Smooth muscle cell (in vitro differentiated cells): Measurements from ENCODE around the gene GRIN3B. TPM values are rescaled to one million over a fixed set of nuclear protein-coding genes. Genes with fewer than 3 reads are reported as not detected.
A peak's percentile ranks its signal among the peaks of the same experiment; 100 is the strongest.
"Not testable (repeated sequence)": the region's sequence is repeated elsewhere in the genome, so short reads cannot be mapped to it uniquely, and the experiment has no call there.

ENCODE experiments used
- DNase-seq: peaks from one replicate; lab custom pipeline; 2025; ENCODE audit not compliant: unreplicated experiment; lab: John Stamatoyannopoulos, UW
- H2AFZ ChIP-seq: fragments of 200-600 bp; sonication (generic); 2 replicates; pipeline ENCODE4 v1.6.0; 2016; ENCODE audit warnings: antibody characterized with exemption, low read depth, mild to moderate bottlenecking
- H3F3A ChIP-seq: fragments of 200-600 bp; sonication (generic); 2 replicates; pipeline ENCODE4 v1.6.0; 2017; ENCODE audit warnings: antibody characterized with exemption, low read depth
- H3K27ac ChIP-seq: fragments of 200-600 bp; sonication (generic); 2 replicates; pipeline ENCODE4 v1.5.1; 2016; ENCODE audit warnings: low read depth, mild to moderate bottlenecking
- H3K27me3 ChIP-seq: fragments of 200-600 bp; sonication (generic); 2 replicates; pipeline ENCODE4 v1.6.1; 2016; ENCODE audit warnings: low read depth, mild to moderate bottlenecking
- H3K36me3 ChIP-seq: fragments of 200-600 bp; sonication (generic); 2 replicates; pipeline ENCODE4 v1.5.1; 2016; ENCODE audit warnings: low read depth
- H3K4me1 ChIP-seq: fragments of 200-600 bp; sonication (generic); 2 replicates; pipeline ENCODE4 v1.5.1; 2016; ENCODE audit warnings: low read depth
- H3K4me2 ChIP-seq: fragments of 200-600 bp; sonication (generic); 2 replicates; pipeline ENCODE4 v1.6.0; 2016; ENCODE audit warnings: mild to moderate bottlenecking
- H3K4me3 ChIP-seq: fragments of 200-600 bp; sonication (generic); 2 replicates; pipeline ENCODE4 v1.5.1; 2016; ENCODE audit warnings: mild to moderate bottlenecking
- H3K79me2 ChIP-seq: fragments of 200-600 bp; sonication (generic); 2 replicates; pipeline ENCODE4 v1.6.0; 2016; ENCODE audit warnings: low read depth, mild to moderate bottlenecking
- H3K9ac ChIP-seq: fragments of 200-600 bp; sonication (generic); 2 replicates; pipeline ENCODE4 v1.6.0; 2016; ENCODE audit warnings: low read depth
- H3K9me3 ChIP-seq: fragments of 200-600 bp; sonication (generic); replicated peaks from 2 replicates; pipeline ENCODE4 v1.5.1; 2016; ENCODE audit warnings: low read depth
- H4K20me1 ChIP-seq: fragments of 200-600 bp; sonication (generic); 2 replicates; pipeline ENCODE4 v1.6.0; 2016; ENCODE audit warnings: low read depth
- CTCF ChIP-seq: fragments of 200-600 bp; sonication (generic); IDR thresholded peaks from 2 replicates; pipeline ENCODE4 v1.5.1; 2017; ENCODE audit warnings: borderline replicate concordance, mild to moderate bottlenecking, antibody characterized with exemption; ENCODE audit not compliant: insufficient read depth, poor library complexity, severe bottlenecking
- WGBS: methylation state at CpG from one replicate; pipeline ENCODE4 v1.1.7; 2016; ENCODE audit warnings: low lambda C conversion rate; 5-methylcytosine and 5-hydroxymethylcytosine counted together
- polyA plus RNA-seq: library from polyadenylated mRNA; unstranded; fragments of >200 nt; fragmentation: Nextera tagmentation; extraction: Ambion mirVana; gene quantifications from 2 replicates; pipeline ENCODE4 v1.2.1, GENCODE V29; 2016
- total RNA-seq: library from RNA; depleted of rRNA; stranded (reverse); fragments of >200 nt; gene quantifications from 2 replicates; pipeline ENCODE4 v1.2.3, GENCODE V29; 2014

The GRIN3B gene
- total and polyA plus RNA-seq, 2 experiments from 2014 or later = 1.2 to 12.6 TPM

GRCh38 chr19:955803-956765 is 44.1 kb upstream of the GRIN3B start:
- Histone ChIP-seq H3K4me1 (peaks cover 51% of the 10 kb centered on the region), H3K27ac (peak overlapping the region; percentile 95), H4K20me1 (peaks cover 42% of the 10 kb centered on the region), H3F3A (peaks cover 46% of the 10 kb centered on the region), H2AFZ (no peak overlapping the region), H3K9ac (peak overlapping the region; percentile 86), H3K4me2 (peak overlapping the region; percentile 85), H3K4me3 (peak overlapping the region; percentile 31), H3K36me3 (no peaks in the 10 kb centered on the region), H3K79me2 (peaks cover 84% of the 10 kb centered on the region), H3K9me3 (no peaks in the 10 kb centered on the region), H3K27me3 (no peaks in the 10 kb centered on the region)
- no peak for TF ChIP-seq CTCF
- DNase-seq = no peak
- 52% methylated on average over 54 of the region's 55 CpGs for WGBS

DNA sequence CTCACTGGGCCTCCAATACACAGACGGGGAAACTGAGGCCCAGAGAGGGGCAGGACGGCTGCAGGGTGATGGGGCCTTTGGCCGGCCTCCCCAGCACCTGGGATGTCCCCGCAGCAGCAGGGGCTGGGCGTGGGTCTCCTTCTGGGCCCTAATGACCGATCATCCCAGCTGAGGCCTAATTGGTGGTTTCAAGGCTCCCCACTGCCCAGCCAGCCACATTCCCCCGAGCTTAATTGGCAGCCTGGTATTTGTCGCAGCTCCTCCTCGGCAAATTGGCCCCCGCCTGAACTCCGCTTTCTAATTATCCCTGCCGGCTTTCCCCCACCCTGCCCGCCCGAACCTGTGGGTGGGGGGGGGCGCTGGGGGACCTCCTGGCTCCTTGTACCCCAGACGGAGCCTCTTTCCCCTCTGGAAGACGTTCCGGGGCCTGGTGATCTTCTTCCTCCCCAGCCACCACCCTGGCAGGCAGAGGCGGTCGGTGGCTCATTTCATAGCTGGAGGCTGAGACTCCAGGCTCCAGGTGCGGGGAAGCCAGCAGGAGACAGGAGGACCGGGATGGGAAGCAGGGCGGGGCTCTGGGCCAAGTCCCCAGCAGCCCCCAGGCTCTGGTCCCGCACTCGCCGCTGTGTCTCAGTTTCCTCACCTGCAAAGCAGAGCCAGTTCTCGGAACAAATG is 43.3 kb upstream of the GRIN3B start:
- Histone ChIP-seq H3K9me3 (no peaks in the 10 kb centered on the region), H3K79me2 (peaks cover 89% of the 10 kb centered on the region), H3K4me3 (peak overlapping the region; percentile 31), H3K36me3 (no peaks in the 10 kb centered on the region), H3K9ac (peak overlapping the region; percentile 86), H3K27me3 (no peaks in the 10 kb centered on the region), H3K4me2 (peak overlapping the region; percentile 85), H2AFZ (no peak overlapping the region), H3F3A (peaks cover 45% of the 10 kb centered on the region), H3K4me1 (peaks cover 51% of the 10 kb centered on the region), H3K27ac (peak overlapping the region; percentile 95), H4K20me1 (peaks cover 42% of the 10 kb centered on the region)
- WGBS = 21% methylated on average over 16 of the region's 27 CpGs
- DNase-seq = no peak
- no peak for TF ChIP-seq CTCF

- Histone ChIP-seq H3K4me1 (peaks cover 48% of the 10 kb centered on the region), H3F3A (peaks cover 39% of the 10 kb centered on the region), H4K20me1 (peaks cover 42% of the 10 kb centered on the region), H3K9ac (peak overlapping the region; percentile 86), H3K79me2 (peaks cover 86% of the 10 kb centered on the region), H3K4me3 (peak overlapping the region; percentile 31), H3K27ac (peak overlapping the region; percentile 95), H3K4me2 (peak overlapping the region; percentile 85)
- H3K9me3 ChIP-seq, H2AFZ ChIP-seq, H3K36me3 ChIP-seq, DNase-seq, H3K27me3 ChIP-seq: not testable (repeated sequence)
- 87% methylated on average over 9 of the region's 9 CpGs for WGBS
Measured at GRCh38 chr19:957578-957977, 42.6 kb upstream of the GRIN3B start.
